GM19452 (cell line): ENCODE measurements around the gene SORD.
"Not testable (repeated sequence)": the region's sequence is repeated elsewhere in the genome, so short reads cannot be mapped to it uniquely, and the experiment has no call there.

Source experiments
- ATAC-seq: cut with Tn5 transposase; IDR thresholded peaks from one replicate; pipeline ENCODE4 v1.9.1; 2021; ENCODE audit not compliant: unreplicated experiment

The SORD gene

GRCh38 chr15:45022871-45023658 is at the start of gene SORD:
TSS of gene SORD (plus strand) at chr15:45023195. CDS start at chr15:45023284, 89 bp downstream.
- peak; percentile 97 for ATAC-seq

GRCh38 chr15:44976183-44976582 is 46.8 kb upstream of the SORD start:
- ATAC-seq, result not testable (repeated sequence)

- ATAC-seq, result not testable (repeated sequence)
These were observed 45.2 kb upstream of the SORD start for GRCh38 chr15:44977781-44978180.

- not testable (repeated sequence) for ATAC-seq
These were observed 43.2 kb upstream of the SORD start for GRCh38 chr15:44979617-44980339.

GRCh38 chr15:44984144-44984543 is 38.9 kb upstream of the SORD start:
- ATAC-seq, result not testable (repeated sequence)

- ATAC-seq, result not testable (repeated sequence)
These were observed 36.5 kb upstream of the SORD start for GRCh38 chr15:44986346-44987055.

- not testable (repeated sequence) for ATAC-seq
These were observed 35.3 kb upstream of the SORD start for GRCh38 chr15:44987711-44988110.

GRCh38 chr15:44988184-44988869 is 34.7 kb upstream of the SORD start:
- ATAC-seq, result not testable (repeated sequence)

GRCh38 chr15:44988870-44989219 is 34.1 kb upstream of the SORD start:
- ATAC-seq, result not testable (repeated sequence)

- ATAC-seq, result not testable (repeated sequence)
These were observed 25.4 kb upstream of the SORD start for GRCh38 chr15:44997632-44998031.

GRCh38 chr15:44999105-44999504 is 23.9 kb upstream of the SORD start:
- no peak for ATAC-seq

- not testable (repeated sequence) for ATAC-seq
These were observed 21.8 kb upstream of the SORD start for GRCh38 chr15:45001180-45001579.

GRCh38 chr15:45003731-45004410 is 19.1 kb upstream of the SORD start:
- not testable (repeated sequence) for ATAC-seq

GRCh38 chr15:45004590-45005175 is 18.3 kb upstream of the SORD start:
- ATAC-seq, result not testable (repeated sequence)

GRCh38 chr15:45009046-45009445 is 13.9 kb upstream of the SORD start:
- no peak for ATAC-seq

GRCh38 chr15:45015114-45015513 is 7.9 kb upstream of the SORD start:
- ATAC-seq, result not testable (repeated sequence)

GRCh38 chr15:45020222-45020900 is 2.6 kb upstream of the SORD start:
- ATAC-seq, result not testable (repeated sequence)

GRCh38 chr15:45020901-45021259 is 2.1 kb upstream of the SORD start:
- not testable (repeated sequence) for ATAC-seq

GRCh38 chr15:45021348-45021747 is 1.6 kb upstream of the SORD start:
- no peak for ATAC-seq
